Stimulated activated CD4-positive, alpha-beta T cell treated with anti-CD3 and anti-CD28 coated beads, Interleukin-4, amount 100 ng/mL, for 48 hours (primary cell): ENCODE measurements around the gene FOXD2.
"Not testable (repeated sequence)": the region's sequence is repeated elsewhere in the genome, so short reads cannot be mapped to it uniquely, and the experiment has no call there.

Source experiments
- DNase-seq, 2 donors: peaks; one replicate each; pipeline ENCODE4 v3.0.0-alpha.2; 2020; ENCODE audit warnings: low read depth in 2 of 2

The FOXD2 gene

DNA sequence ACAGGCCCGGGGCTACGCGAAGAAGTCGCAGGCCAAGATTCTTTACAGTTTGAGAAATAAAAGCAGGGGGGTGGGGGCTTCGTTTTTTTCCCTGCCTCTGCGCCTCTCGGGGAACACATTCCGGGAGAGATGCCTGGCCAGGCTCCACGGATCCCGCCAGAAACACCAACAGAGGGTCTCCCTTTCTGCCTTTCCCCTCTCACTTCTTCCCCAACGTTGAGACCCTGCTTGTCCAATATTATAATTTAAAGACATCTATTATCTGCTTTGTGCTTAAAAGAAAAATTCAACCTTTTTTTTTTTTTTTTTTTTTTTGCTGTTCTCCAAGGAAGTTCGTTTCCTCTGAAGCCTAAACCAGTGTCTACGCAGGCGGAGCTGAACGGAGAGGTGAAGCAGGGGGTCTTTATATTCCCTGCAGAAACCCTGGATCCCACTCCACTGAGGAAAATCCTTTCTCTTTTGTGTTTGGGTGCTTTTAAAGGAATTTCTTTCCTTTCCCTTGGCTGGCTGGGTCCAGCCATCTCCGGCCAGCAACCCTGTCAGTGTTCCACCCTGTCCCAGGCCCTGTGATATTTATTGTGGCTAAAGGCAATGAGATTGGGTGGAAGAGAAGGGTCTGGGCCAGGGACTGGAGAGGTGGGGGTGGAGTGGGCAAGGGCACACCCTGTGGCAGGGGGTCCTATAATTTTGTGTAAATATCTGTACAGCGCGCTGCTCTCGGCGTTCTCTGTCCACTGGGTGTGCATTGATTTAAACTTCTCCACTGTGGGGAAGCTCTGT, 2.2 kb downstream of the FOXD2 start:
- DNase-seq = no peak

DNA sequence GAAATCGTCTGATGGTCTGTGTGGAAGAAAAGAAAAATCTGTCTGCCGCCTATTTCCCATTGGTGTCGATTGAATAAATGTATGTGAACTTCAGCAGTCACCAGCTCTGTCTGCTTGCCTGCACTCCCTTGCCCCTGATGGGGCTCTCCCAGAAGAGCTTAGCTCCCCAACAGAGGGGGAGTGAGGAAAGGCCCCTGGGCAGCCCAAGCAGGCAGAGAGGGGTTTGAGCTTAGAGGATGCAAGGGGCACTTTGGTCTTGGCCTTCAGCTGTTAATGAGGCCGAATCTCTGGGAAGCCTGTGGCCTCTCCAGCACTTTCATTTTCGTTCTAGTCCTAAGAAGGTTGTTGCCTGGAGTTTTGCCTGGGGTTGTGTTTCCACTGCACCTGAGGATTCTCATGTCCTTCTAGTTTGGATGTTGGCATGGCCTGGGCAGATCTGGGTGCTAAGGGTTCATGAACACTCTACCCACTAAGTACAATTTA, 2.8 kb downstream of the FOXD2 start:
- DNase-seq = no peak

DNA sequence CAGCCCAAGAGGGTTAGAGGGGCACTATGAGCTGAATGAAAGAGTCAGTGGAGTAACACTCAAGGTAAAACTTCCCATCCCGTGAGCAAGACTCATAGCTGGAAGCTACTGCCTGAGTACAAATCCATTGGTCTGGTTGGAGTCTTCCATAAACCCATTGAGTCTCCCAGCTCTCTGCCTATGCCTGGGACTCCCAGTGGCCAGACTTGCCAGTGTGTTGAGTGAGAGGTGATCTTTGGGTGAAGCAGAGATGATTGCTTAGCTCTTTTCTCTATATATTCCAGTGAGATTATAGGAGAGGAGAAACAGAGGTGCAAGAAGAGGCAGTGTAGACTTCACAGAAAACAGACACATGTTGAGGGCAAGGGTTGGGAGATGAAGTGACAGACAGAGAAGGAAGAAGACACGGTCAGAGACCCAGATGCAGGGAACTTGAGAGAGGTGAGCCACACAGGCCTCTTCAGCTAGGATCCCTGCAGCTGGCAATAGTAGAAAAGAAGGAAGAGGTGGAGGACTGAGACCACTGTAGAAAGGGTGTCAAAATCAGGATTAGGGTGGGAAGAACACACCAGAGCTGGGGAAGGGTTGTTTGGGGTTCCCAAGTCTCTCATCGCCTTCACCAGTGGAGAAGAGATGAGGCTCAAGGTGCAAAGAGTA, 3.7 kb downstream of the FOXD2 start:
- no peak for DNase-seq

DNA sequence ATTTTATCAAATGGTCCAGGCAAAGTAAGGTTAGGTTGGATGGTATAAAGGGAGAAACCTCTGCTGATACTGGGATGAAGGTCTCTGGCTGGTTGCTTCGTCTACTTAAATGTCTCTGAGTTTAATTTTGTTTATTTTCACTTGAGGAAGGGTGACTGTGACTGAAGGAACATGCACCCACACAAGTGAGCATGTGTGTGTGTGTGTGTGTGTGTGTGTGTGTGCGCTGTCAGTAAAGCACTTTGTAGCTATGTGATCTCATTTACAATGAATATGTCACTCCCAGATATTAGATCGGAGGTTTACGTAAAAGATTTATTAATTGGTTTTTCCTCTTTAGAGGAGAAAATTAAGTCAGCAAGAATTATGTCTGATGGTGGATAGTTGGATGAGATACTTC, 4.4 kb downstream of the FOXD2 start:
- no peak for DNase-seq

DNA sequence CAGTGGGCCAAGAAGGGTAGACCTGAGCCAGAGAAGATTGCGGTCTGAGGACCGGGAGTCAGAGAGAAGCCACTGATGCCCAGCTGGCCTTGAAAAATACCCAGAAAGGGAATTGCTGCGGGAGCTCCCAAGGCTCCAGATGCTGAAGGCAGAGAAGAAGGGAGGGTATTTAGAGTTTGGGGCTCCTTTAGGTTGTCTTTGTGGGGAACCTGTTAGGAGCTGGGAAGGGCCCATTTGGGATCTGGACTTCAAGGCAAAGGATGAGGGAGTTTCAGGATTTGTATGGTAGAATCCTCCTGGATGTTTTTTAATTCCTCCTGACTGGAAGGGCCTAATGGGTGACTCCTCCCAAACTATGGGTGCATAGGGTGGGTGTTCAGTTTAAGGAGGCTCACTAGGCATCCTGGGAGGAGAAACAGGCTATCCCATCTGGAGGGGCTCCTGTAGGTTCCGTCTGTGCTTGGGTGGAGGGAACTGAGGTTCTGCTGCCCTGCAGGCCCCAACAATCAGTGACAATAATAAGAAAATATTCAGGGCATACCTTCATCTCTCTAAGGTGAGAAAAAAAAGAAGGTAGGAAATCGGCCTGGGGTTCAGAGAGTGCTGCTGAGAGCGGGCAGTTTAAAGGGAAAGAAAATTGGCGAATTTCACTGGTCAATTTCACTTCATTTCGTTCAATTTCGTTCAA, 5.1 kb downstream of the FOXD2 start:
- no peak for DNase-seq

DNA sequence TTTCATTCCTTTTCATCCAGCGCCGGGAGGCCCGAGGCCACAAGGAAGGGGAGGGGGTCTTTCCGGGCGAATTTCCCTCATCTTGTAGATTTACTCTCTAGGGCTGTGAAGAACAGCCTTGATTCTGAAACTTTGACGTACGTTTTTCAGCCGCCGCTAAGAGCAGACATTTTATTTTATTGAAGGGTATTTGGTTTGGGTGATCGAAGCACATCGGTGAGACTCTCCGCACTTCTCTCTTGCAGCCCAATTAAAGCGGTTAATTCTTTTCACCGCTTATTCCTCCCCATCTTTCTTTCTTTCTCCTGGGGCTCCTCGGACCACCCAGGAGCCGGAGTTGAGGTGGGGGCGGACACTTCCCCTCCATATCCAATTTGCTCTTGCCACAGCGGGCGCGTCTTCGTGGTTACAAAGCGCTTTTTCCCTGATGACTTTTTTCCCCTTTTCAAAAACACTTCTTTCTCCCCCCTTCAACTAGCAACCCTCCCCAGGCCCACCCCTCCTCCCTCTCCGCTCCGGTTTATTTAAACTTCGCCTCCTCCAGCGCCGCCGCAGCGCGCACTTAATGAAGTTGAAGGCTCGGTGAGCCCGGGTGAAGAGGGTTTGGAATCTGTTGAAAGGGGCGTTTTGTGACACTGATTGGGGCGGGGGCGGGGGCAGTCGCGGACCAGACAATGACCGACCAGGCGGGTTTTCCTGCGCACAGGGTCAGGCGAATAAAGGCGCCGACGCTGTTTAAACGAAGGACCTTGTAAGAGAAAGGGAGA, 5.9 kb downstream of the FOXD2 start:
- DNase-seq = no peak

DNA sequence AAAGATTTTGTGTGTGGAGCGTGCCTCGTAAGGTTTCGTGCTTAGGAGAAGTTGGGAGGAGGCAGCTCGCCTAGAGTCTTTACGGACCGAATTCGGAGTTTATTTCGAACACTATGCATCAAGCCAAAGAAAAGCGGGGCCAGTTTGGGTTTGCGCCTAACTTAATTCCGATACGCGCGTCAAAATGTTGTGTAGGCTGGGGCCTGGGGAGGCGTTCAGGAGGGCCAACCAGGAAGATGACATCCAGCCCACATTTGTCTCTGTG, 6.4 kb downstream of the FOXD2 start:
- no peak for DNase-seq

DNA sequence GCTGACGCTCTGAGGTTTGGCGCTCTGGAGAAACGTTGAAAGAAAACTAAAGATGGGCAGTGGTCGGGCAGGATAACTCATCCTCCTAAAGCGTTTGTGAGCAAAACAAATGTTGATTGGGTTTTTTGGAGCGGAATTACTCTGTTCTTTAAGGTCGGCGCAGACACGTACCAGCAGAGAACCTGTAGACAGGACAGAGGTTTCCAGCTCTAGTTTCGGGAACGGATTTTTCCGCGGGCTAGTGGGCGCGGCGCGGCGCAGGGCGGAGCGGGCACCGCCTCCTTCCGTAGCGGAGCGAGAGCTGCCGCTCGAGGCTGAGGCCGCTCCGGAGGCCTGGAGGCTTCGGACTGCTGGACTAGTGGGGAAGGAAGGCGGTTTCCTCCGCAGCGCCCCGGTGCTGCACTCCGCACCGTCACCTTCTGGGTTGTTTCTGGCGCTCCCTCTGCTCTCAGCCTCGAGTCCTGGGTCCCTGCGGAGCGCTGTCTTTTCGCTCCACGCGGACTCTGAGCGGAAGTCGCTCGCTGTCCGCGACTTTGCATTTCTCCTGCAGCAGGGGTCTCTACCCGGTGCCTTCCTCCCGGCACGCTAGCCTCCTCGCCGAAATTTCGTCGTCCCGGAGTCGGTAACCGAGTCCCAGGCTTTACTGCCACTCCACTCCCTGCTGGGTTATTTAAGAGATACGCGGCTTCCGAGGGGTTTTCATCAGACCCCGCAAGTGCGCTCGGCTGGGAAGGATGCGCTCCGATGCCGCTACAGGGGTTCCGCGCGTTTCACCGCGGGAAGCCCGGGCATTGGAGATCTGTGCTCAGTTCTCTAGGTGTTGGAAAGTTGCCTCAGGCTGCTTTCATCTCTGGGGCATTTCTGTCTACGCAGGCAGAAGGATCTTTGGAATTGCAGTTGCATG, 7.0 kb downstream of the FOXD2 start:
- no peak for DNase-seq

DNA sequence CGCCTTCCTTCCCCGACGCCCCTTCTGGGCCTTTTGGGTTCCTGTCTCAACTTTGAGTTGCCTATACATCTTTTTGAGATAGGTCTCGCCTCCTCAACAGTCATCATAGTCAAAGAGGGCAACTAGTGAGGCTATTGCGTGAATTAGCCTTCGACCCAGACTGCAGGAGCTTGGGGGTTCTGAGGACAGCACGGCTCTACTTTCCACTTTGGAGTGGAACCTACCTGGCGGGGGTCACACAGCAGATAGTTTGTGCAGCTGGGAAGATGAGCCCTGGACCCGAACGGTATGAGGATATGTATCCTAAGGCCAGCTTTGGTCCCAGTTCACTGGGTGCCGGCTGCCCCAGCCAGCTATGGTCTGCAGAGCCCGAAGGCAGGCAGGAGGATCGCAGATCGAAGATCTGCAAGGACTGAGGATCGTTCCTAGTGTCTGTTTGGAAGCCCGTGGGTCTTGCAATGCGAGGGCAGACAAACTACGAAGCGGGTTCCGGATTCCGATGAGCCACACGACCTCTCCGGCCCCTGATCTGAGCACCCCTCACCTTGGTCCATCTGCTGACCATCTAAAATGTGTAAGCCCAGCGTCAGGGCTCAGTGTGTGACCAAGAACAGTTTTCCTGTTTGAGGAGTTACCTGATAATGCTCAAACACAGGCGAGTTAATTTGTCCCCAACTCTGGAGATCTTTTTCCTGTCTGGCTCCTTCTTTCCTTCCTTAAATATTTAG, 8.1 kb downstream of the FOXD2 start:
- DNase-seq = no peak

DNA sequence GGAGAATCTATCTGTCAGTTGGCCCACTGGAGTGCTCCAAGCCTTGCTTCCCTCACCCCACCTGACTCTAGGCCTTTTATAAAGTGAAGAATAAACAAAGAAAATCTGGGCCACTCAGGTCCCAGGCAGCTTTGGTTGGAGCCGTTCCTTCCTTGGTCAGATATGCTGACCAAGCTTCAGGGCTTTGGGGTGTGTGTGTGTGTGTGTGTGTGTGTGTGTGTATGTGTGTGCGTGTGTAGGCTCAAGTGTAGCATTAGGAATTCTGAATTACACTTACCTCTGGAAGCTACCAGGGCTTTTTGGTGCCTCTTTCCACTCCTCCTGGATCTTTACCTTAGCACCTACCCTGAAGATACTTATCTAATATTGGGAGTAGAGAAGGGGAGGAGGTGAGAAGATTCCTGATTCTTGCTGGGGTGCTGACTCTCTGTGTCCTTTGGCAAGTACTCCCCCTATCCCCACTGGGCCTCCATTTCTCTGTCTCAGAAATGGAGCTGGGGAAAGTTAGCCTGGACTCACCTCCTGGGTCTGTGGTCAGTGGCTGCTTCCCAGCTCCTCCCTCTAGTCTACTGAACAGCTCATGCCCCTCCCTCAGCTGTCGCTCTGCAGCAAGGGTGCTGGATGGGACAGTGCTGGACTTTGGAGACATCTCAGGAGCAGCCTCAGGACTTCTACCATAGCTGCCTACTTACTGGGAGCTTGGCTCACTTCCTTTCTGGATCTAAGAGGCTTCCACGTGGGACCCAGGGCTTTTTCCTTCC, 10.8 kb downstream of the FOXD2 start:
- no peak for DNase-seq

DNA sequence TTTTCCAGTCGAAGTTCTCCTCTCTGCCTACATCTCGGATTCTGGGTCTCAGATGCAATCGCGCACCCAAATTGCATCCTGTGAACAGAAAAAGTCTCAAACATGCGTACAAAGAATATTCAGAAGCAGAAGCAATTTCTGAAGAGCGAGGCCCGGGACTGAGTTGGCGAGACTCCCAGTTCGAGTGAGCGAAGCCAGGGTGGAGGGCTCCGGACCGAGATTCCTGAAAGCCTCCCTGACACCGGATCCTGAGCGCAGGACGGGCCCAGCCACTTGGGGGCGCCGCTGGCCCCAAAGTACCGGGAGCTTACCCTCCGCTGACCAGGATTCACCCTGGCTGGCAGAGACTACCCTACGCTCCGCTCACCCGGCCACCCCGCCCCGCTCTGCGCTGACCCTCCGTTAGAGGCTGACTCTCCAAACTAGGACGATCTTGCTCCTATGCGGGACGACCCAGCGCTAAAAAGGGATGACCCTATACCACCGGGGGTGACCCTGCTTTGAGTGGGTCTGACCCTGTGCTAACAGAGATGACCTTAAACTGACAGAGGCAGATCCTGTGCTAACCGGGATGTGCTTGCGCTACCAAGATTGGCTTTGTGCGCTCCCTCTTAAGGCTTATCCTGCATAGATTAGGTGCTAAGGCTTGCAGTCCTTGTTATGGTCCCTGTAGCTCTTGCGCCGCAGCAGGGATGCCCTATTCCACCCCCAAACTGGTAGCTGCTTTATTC, 12.1 kb downstream of the FOXD2 start:
- DNase-seq = no peak

DNA sequence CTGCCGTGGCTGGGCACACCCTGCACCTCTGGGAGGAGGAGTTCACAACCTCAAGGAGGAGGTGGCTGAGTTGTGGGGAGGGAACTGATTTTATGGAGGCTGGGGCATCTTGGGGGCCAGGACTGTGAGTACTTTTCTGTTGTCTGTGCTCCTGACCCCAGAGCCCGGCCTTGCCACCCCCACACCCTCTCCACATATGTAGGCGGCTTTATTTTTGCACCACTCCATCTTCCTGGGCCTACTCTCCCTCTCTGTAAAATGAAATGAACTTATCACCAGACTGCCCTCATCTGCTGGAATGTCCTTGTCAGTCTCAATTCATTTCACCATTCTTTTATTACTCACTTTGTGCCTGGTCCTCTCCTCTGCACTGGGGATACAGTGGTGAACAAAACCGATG, 12.8 kb downstream of the FOXD2 start:
- DNase-seq = no peak

DNA sequence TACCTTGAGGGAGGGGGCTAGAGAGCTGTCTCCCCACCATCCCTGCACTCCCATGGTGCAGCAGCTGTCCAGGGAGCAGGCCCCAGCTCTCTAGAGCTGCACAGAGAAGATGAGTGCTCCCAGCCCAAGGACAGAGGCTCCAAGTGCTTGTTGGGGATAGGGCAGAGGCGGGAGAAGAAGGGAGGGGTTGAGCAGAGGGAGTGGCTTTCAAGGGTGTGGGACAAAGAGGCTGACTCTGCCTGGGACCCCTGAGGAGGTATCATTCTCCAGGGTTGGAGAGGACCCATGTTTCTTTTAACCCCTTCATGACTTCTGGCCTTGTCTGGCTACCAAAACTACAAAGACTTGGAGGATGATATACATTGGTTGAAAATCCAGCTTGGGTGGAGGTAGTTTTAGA, 14.6 kb downstream of the FOXD2 start:
- DNase-seq = no peak

DNA sequence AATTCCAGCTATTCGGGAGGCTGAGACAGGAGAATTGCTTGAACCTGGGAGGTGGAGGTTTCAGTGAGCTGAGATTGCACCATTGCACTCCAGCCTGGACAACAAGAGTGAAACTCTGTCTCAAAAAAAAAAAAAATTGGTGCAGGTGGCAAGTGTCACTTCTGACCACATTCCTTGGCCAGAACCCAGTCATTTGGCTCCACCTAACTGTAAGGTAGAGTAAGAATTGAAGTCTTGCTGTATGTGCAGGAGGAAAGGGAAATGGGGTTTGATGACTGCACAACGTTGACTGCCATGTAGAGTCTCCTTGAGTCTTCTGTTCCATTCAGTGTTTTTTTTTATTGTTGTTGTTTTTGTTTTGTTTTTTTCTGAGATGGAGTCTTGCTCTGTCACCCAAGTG, 16.1 kb downstream of the FOXD2 start:
- not testable (repeated sequence) for DNase-seq

DNA sequence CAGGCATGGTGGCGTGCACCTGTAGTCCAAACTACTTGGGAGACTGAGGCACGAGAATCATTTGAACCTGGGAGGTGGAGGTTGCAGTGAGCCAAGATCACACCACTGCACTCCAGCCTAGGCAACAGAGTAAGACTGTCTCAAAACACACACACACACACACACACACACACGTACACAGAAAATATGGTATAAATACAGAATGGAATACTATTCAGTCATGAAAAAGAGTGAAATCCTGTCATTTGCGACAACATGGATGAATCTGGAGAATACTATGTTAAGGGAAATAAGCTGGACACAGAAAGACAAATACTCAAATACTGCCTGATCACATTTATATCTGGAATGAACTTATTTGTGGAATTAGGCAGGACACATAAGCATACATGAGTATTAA, 18.4 kb downstream of the FOXD2 start:
- DNase-seq = no peak

DNA sequence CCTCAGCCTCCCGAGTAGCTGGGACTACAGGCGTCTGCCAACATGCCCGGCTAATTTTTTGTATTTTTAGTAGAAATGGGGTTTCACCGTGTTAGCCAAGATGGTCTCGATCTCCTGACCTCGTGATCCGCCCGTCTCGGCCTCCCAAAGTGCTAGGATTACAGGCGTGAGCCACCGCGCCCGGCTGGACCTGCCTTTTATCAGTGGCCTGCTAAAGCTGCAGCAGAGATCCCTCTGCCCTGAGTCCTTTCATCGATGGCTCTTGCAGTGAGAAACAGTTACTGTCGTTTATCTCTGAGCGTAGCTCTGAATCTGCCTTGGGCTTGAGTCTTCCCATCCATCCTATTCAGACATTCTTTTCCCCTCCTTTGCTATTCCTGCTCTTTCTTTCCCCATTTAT, 19.7 kb downstream of the FOXD2 start:
- DNase-seq = not testable (repeated sequence)

DNA sequence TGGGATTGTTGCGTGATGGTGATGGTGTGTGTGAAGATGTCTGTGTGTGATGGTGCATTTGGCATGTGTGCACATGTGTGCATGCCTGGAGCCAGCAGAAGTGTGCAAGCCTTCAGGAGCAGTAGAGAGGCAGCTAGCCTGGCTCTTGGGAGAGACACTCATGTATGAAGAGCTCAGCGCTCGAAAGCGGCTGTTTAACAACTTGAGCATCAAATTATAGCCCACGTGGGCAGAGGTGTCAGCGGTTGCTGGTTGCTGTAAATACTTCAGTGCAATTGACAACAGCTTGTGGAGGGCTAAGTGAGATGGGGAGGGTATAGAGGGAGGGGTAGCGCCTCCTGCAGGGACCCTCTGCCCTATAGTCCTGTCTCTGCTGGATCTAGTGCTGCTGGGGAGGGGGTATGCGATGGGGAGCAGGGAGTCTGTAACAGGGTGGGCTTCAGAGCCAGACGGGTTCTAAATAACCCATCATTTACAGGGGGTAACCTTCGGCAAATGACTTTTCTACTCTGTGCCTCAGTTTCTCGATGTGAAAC, 21.5 kb downstream of the FOXD2 start:
- no peak for DNase-seq

DNA sequence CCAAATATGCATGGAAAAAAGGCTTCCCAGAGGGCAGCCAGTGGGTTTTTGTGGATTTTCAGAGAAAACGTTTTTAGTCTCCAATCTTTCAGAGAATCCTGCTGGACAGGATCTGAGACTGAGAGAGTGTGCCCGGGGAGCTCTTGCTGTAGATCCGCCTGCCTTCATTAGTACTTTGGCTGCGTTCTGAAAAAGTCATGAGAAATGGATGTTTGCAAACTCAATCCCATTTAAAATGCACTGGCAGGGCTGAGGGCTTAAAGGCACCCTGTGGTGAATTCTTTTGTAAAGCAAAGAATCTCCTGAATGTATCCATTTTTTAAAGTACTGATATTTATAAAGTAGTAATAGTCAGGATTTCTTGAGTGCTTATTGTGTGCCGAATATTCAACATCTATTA, 22.2 kb downstream of the FOXD2 start:
- no peak for DNase-seq

DNA sequence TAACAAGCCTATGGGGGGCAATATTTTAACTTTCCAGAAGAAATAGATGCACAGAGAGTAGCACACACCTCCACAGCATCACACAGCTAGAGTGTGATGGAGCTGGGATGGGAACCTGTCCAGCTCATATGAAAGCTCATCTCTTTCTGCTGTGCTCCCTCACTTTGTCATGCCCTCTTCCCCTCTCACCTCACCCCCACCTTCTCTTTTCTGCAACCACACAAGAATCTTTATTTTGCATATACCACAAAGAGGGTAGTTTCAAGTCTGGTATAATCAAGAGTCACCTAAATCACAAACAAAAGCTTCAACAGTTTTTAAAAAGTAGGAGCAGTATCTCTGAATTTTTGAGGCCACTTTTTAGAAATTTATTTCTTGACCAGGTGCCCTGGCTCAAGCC, 22.6 kb downstream of the FOXD2 start:
- DNase-seq = no peak
